NCI-H2081 treated with DMSO at 0.1 percent for 48 hours (cell line): ENCODE results near the gene ST3GAL2.
"Not testable (repeated sequence)": the region's sequence is repeated elsewhere in the genome, so short reads cannot be mapped to it uniquely, and the experiment has no call there.

Experiments
- DNase-seq: peaks from one replicate; lab custom pipeline; 2025; lab: John Stamatoyannopoulos, UW

The ST3GAL2 gene

GRCh38 chr16:70332728-70333127 lies 106.2 kb downstream of the ST3GAL2 start:
- not testable (repeated sequence) for DNase-seq

GRCh38 chr16:70331588-70332358 lies 107.1 kb downstream of the ST3GAL2 start:
- DNase-seq = no peak

- no peak for DNase-seq
These were observed 107.8 kb downstream of the ST3GAL2 start for GRCh38 chr16:70331091-70331490.
